ENCODE data around the gene TNK1. TPM values are rescaled to one million over a fixed set of nuclear protein-coding genes. Genes with fewer than 3 reads are reported as not detected.
"Not testable (repeated sequence)": the region's sequence is repeated elsewhere in the genome, so short reads cannot be mapped to it uniquely, and the experiment has no call there.

Gene TNK1
- total RNA-seq, 1 donor from 2014 or later: 1.8 TPM

GRCh38 chr17:7357381-7357780, 23.5 kb upstream of the TNK1 start:
- no peaks in the 10 kb centered on the region for H3K9me3 ChIP-seq (ENCODE audit: low read depth)
- Mint-ChIP-seq H3K27ac (no peak overlapping the region), H3K27me3 (ENCODE audit: insufficient read depth, low read depth) (peaks cover 6% of the 10 kb centered on the region), H3K9me3 (no peaks in the 10 kb centered on the region), H3K4me3 (no peak overlapping the region), H3K36me3 (no peaks in the 10 kb centered on the region), H3K4me1 (peaks cover 35% of the 10 kb centered on the region)
- H3K27me3 ChIP-seq: no peaks in the 10 kb centered on the region
- H3K4me1 ChIP-seq: no peaks in the 10 kb centered on the region
- peaks cover 8% of the 10 kb centered on the region for H3F3A ChIP-seq (ENCODE audit: low read depth)
- H2AFZ ChIP-seq (replicated peaks): no peak overlapping the region
- no peak overlapping the region for H3K4me3 ChIP-seq
- no peak for DNase-seq (ENCODE audit: low spot score)
- H3K36me3 ChIP-seq: no peaks in the 10 kb centered on the region
- no peak overlapping the region for H3K27ac ChIP-seq
- no peak overlapping the region for H3K4me2 ChIP-seq
- TF ChIP-seq CTCF (IDR thresholded peaks at IDR 0.05) (no peak), EZH2 (IDR thresholded peaks at IDR 0.05) (no peak), EZH2phosphoT487 (IDR thresholded peaks at IDR 0.05) (no peak)
- H4K20me1 ChIP-seq (ENCODE audit: low read depth): no peaks in the 10 kb centered on the region
- no peak overlapping the region for H3K9ac ChIP-seq
- no peaks in the 10 kb centered on the region for H3K79me2 ChIP-seq (ENCODE audit: low read depth)

GRCh38 chr17:7361906-7362305, 19.0 kb upstream of the TNK1 start:
- no peaks in the 10 kb centered on the region for H3K79me2 ChIP-seq (ENCODE audit: low read depth)
- Mint-ChIP-seq H3K4me3 (no peak overlapping the region), H3K4me1 (no peaks in the 10 kb centered on the region), H3K27ac (no peak overlapping the region), H3K36me3 (no peaks in the 10 kb centered on the region), H3K9me3 (no peaks in the 10 kb centered on the region), H3K27me3 (ENCODE audit: insufficient read depth, low read depth) (peaks cover 4% of the 10 kb centered on the region)
- H2AFZ ChIP-seq (replicated peaks): no peak overlapping the region
- H3K27ac ChIP-seq: no peak overlapping the region
- no peak overlapping the region for H3K9ac ChIP-seq
- no peaks in the 10 kb centered on the region for H3K27me3 ChIP-seq
- no peaks in the 10 kb centered on the region for H3K36me3 ChIP-seq
- H3K4me2 ChIP-seq: no peak overlapping the region
- H3K9me3 ChIP-seq (ENCODE audit: low read depth): no peaks in the 10 kb centered on the region
- H4K20me1 ChIP-seq (ENCODE audit: low read depth): no peaks in the 10 kb centered on the region
- DNase-seq (ENCODE audit: low spot score): no peak
- no peaks in the 10 kb centered on the region for H3K4me1 ChIP-seq
- no peak overlapping the region for H3K4me3 ChIP-seq
- H3F3A ChIP-seq (ENCODE audit: low read depth): no peaks in the 10 kb centered on the region
- TF ChIP-seq EZH2phosphoT487 (IDR thresholded peaks at IDR 0.05) (no peak), EZH2 (IDR thresholded peaks at IDR 0.05) (no peak), CTCF (IDR thresholded peaks at IDR 0.05) (no peak)

- H3K4me2 ChIP-seq: no peak overlapping the region
- peaks cover 3% of the 10 kb centered on the region for H3K4me1 Mint-ChIP-seq
- H2AFZ ChIP-seq (replicated peaks): no peak overlapping the region
- no peak for TF ChIP-seq EZH2phosphoT487 (IDR thresholded peaks at IDR 0.05)
- no peak for TF ChIP-seq EZH2 (IDR thresholded peaks at IDR 0.05)
- TF ChIP-seq CTCF (IDR thresholded peaks at IDR 0.05): no peak
- H3K27ac ChIP-seq: no peak overlapping the region
- H3K36me3 Mint-ChIP-seq: no peaks in the 10 kb centered on the region
- H3K4me1 ChIP-seq: no peaks in the 10 kb centered on the region
- no peaks in the 10 kb centered on the region for H3K36me3 ChIP-seq
- H3K4me3 ChIP-seq: no peak overlapping the region
- H3K27me3 Mint-ChIP-seq (ENCODE audit: insufficient read depth, low read depth): peaks cover 4% of the 10 kb centered on the region
- no peak overlapping the region for H3K27ac Mint-ChIP-seq
- H3K4me3 Mint-ChIP-seq: no peak overlapping the region
- H3K9ac ChIP-seq: no peak overlapping the region
- H3K79me2 ChIP-seq (ENCODE audit: low read depth): no peaks in the 10 kb centered on the region
- no peak for DNase-seq (ENCODE audit: low spot score)
- H4K20me1 ChIP-seq (ENCODE audit: low read depth): no peaks in the 10 kb centered on the region
- no peaks in the 10 kb centered on the region for H3K9me3 Mint-ChIP-seq
- no peaks in the 10 kb centered on the region for H3K27me3 ChIP-seq
- H3F3A ChIP-seq (ENCODE audit: low read depth): no peaks in the 10 kb centered on the region
- H3K9me3 ChIP-seq (ENCODE audit: low read depth): no peaks in the 10 kb centered on the region
Observed at GRCh38 chr17:7363311-7363710, 17.6 kb upstream of the TNK1 start.

GRCh38 chr17:7365963-7366362, 14.9 kb upstream of the TNK1 start:
- H3K27ac Mint-ChIP-seq; DNase-seq (ENCODE audit: low spot score); H3K4me1 ChIP-seq; H3K9ac ChIP-seq; H3K79me2 ChIP-seq (ENCODE audit: low read depth); H3K4me3 Mint-ChIP-seq; H2AFZ ChIP-seq (replicated peaks); H3K9me3 Mint-ChIP-seq; H3F3A ChIP-seq (ENCODE audit: low read depth); H3K27ac ChIP-seq; H3K4me1 Mint-ChIP-seq; H3K36me3 ChIP-seq; H3K4me3 ChIP-seq; H3K27me3 Mint-ChIP-seq (ENCODE audit: insufficient read depth, low read depth); H3K36me3 Mint-ChIP-seq; H3K4me2 ChIP-seq; H3K9me3 ChIP-seq (ENCODE audit: low read depth); H3K27me3 ChIP-seq; H4K20me1 ChIP-seq (ENCODE audit: low read depth): not testable (repeated sequence)

All from neural progenitor cell (in vitro differentiated cells).